GM19023 (cell line): ENCODE measurements around the gene SH3YL1.

Experiments
- ATAC-seq: cut with Tn5 transposase; IDR thresholded peaks from one replicate; pipeline ENCODE4 v1.9.1; 2021; ENCODE audit warnings: mild to moderate bottlenecking, moderate library complexity; ENCODE audit not compliant: unreplicated experiment

Gene SH3YL1

GRCh38 chr2:263774-264492 lies at the start of gene SH3YL1:
SH3YL1 (minus strand) TSS chr2:264032; CDS start chr2:263984, 48 bp downstream.
- peak; percentile 36 for ATAC-seq

GRCh38 chr2:310994-311393 lies 47.2 kb upstream of the SH3YL1 start:
- no peak for ATAC-seq

GRCh38 chr2:309954-310510 lies 46.2 kb upstream of the SH3YL1 start:
- no peak for ATAC-seq

- ATAC-seq = no peak
Observed at GRCh38 chr2:309148-309953, 45.5 kb upstream of the SH3YL1 start.

GRCh38 chr2:305366-305765 lies 41.5 kb upstream of the SH3YL1 start:
- no peak for ATAC-seq

- no peak for ATAC-seq
Observed at GRCh38 chr2:296354-296753, 32.5 kb upstream of the SH3YL1 start.

- ATAC-seq = no peak
Observed at GRCh38 chr2:295090-295489, 31.3 kb upstream of the SH3YL1 start.

GRCh38 chr2:290090-290722 lies 26.4 kb upstream of the SH3YL1 start:
- no peak for ATAC-seq

GRCh38 chr2:289362-290089 lies 25.7 kb upstream of the SH3YL1 start:
- ATAC-seq = no peak

- ATAC-seq = no peak
Observed at GRCh38 chr2:288758-289361, 25.0 kb upstream of the SH3YL1 start.

GRCh38 chr2:287911-288757 lies 24.3 kb upstream of the SH3YL1 start, which contains the start of gene ALKAL2:
ALKAL2 (minus strand) TSS chr2:288091; CDS start chr2:287835, 256 bp downstream.
- no peak for ATAC-seq

GRCh38 chr2:287471-287885 lies 23.6 kb upstream of the SH3YL1 start:
- ATAC-seq = no peak

GRCh38 chr2:286774-287392 lies 23.1 kb upstream of the SH3YL1 start:
- no peak for ATAC-seq

GRCh38 chr2:286035-286434 lies 22.2 kb upstream of the SH3YL1 start:
- ATAC-seq = no peak

- ATAC-seq = no peak
Observed at GRCh38 chr2:285531-285930, 21.7 kb upstream of the SH3YL1 start.

- ATAC-seq = no peak
Observed at GRCh38 chr2:284896-285492, 21.2 kb upstream of the SH3YL1 start.

GRCh38 chr2:283996-284794 lies 20.4 kb upstream of the SH3YL1 start:
- no peak for ATAC-seq
